GM20000 (cell line): ENCODE measurements around the gene CHMP1B.
"Not testable (repeated sequence)": the region's sequence is repeated elsewhere in the genome, so short reads cannot be mapped to it uniquely, and the experiment has no call there.

ENCODE experiments used
- DNase-seq: peaks from one replicate; pipeline ENCODE4 v3.0.0; 2012; ENCODE audit warnings: low spot score
- CTCF ChIP-seq: IDR thresholded peaks from 2 replicates; pipeline ENCODE4 v1.5.1; 2012; ENCODE audit warnings: mild to moderate bottlenecking, control low read depth; ENCODE audit errors: extremely low read depth, missing control alignments

Gene CHMP1B

GRCh38 chr18:11849841-11850634 lies 1.2 kb upstream of the CHMP1B start:
- no peak for TF ChIP-seq CTCF
- no peak for DNase-seq

- DNase-seq, result no peak
- TF ChIP-seq CTCF, result no peak
Measured at GRCh38 chr18:11850821-11851145, 430 bp upstream of the CHMP1B start.

GRCh38 chr18:11851806-11852337 lies 659 bp downstream of the CHMP1B start:
- peak; percentile 30 for DNase-seq
- no peak for TF ChIP-seq CTCF

GRCh38 chr18:11854554-11854953 lies 3.3 kb downstream of the CHMP1B start:
- not testable (repeated sequence) for DNase-seq

GRCh38 chr18:11857177-11857887 lies 6.1 kb downstream of the CHMP1B start:
- TF ChIP-seq CTCF, result no peak

GRCh38 chr18:11859282-11859830 lies 8.1 kb downstream of the CHMP1B start:
- DNase-seq, result no peak
- TF ChIP-seq CTCF, result no peak

More at GRCh38 chr18:11857177-11857887, 6.1 kb downstream of the CHMP1B start:
- DNase-seq, result no peak

- no peak for DNase-seq
- no peak for TF ChIP-seq CTCF
Measured at GRCh38 chr18:11859903-11860407, 8.7 kb downstream of the CHMP1B start.
